ENCODE measurements around the gene NUFIP1.
"Not testable (repeated sequence)": the region's sequence is repeated elsewhere in the genome, so short reads cannot be mapped to it uniquely, and the experiment has no call there.

Gene NUFIP1

GRCh38 chr13:44989071-44989889 lies at the start of gene NUFIP1, which contains the start of gene GPALPP1:
Gene NUFIP1 (minus strand): TSS chr13:44989471. CDS start chr13:44989436, 35 bp downstream.
Gene GPALPP1 (plus strand): TSS chr13:44989538. CDS start chr13:44989655, 117 bp downstream.
- DNase-seq: peak; percentile 93

- no peak for DNase-seq
These were observed 46.9 kb upstream of the NUFIP1 start for GRCh38 chr13:45036206-45036605.

GRCh38 chr13:45034342-45034741 lies 45.1 kb upstream of the NUFIP1 start:
- DNase-seq: no peak

GRCh38 chr13:45024847-45025246 lies 35.6 kb upstream of the NUFIP1 start:
- no peak for DNase-seq

- DNase-seq: no peak
These were observed 32.0 kb upstream of the NUFIP1 start for GRCh38 chr13:45021250-45021649.

- DNase-seq: not testable (repeated sequence)
These were observed 30.7 kb upstream of the NUFIP1 start for GRCh38 chr13:45019981-45020380.

- no peak for DNase-seq
These were observed 27.6 kb upstream of the NUFIP1 start for GRCh38 chr13:45016792-45017425.

GRCh38 chr13:45015300-45015699 lies 26.0 kb upstream of the NUFIP1 start:
- no peak for DNase-seq

GRCh38 chr13:45011198-45011597 lies 21.9 kb upstream of the NUFIP1 start:
- no peak for DNase-seq

- no peak for DNase-seq
These were observed 18.6 kb upstream of the NUFIP1 start for GRCh38 chr13:45007823-45008222.

GRCh38 chr13:45007225-45007624 lies 18.0 kb upstream of the NUFIP1 start:
- DNase-seq: no peak

GRCh38 chr13:45004096-45004495 lies 14.8 kb upstream of the NUFIP1 start:
- DNase-seq: no peak

- no peak for DNase-seq
These were observed 14.1 kb upstream of the NUFIP1 start for GRCh38 chr13:45003417-45003816.

GRCh38 chr13:44989941-44990340 lies 670 bp upstream of the NUFIP1 start:
- DNase-seq: no peak

GRCh38 chr13:44978328-44978727 lies 10.9 kb downstream of the NUFIP1 start:
- no peak for DNase-seq

GRCh38 chr13:44976949-44977583 lies 12.2 kb downstream of the NUFIP1 start:
- DNase-seq: no peak

GRCh38 chr13:44976196-44976595 lies 13.1 kb downstream of the NUFIP1 start:
- DNase-seq: no peak

- no peak for DNase-seq
These were observed 15.0 kb downstream of the NUFIP1 start for GRCh38 chr13:44974056-44974793.

- DNase-seq: no peak
These were observed 16.2 kb downstream of the NUFIP1 start for GRCh38 chr13:44972956-44973581.

GRCh38 chr13:44971656-44972595 lies 17.3 kb downstream of the NUFIP1 start:
- no peak for DNase-seq

Data from stimulated activated naive CD4-positive, alpha-beta T cell treated with Interleukin-2 at 50 U/mL for 16 hours (primary cell).